SH-SY5Y (cell line): Measurements from ENCODE around the gene SSBP2.

Experiments
- GATA2 ChIP-seq: IDR thresholded peaks from 2 replicates; pipeline ENCODE4 v1.6.1; 2011; ENCODE audit warnings: mild to moderate bottlenecking, low read depth, low read length
- GATA3 ChIP-seq: IDR thresholded peaks from 2 replicates; pipeline ENCODE4 v1.6.1; 2011; ENCODE audit warnings: low read depth, mild to moderate bottlenecking, low read length, moderate library complexity

GRCh38 chr5:81495286-81495685, 255.6 kb downstream of the SSBP2 start:
- no peak for TF ChIP-seq GATA2
- no peak for TF ChIP-seq GATA3
